Ishikawa (cell line): ENCODE measurements around the gene MAP4K3.

ENCODE experiments used
- CEBPB ChIP-seq: IDR thresholded peaks from 2 replicates; pipeline ENCODE4 v1.6.1; 2012
- CREB1 ChIP-seq: IDR thresholded peaks from 2 replicates; pipeline ENCODE4 v1.6.1; 2012; ENCODE audit warnings: low read depth
- EGR1 ChIP-seq: IDR thresholded peaks from 2 replicates; pipeline ENCODE4 v1.6.1; 2012
- EP300 ChIP-seq: IDR thresholded peaks from 2 replicates; pipeline ENCODE4 v1.6.1; 2012; ENCODE audit warnings: borderline replicate concordance
- FOXM1 ChIP-seq: IDR thresholded peaks from 2 replicates; pipeline ENCODE4 v1.6.1; 2012; ENCODE audit warnings: low read depth, borderline replicate concordance
- NFIC ChIP-seq: IDR thresholded peaks from 2 replicates; pipeline ENCODE4 v1.6.1; 2012
- RAD21 ChIP-seq: IDR thresholded peaks from 2 replicates; pipeline ENCODE4 v1.6.1; 2012; ENCODE audit warnings: low read depth
- TAF1 ChIP-seq: IDR thresholded peaks from 2 replicates; pipeline ENCODE4 v1.6.1; 2012; ENCODE audit warnings: low read depth, mild to moderate bottlenecking
- TCF12 ChIP-seq: IDR thresholded peaks from 2 replicates; pipeline ENCODE4 v1.6.1; 2012; ENCODE audit warnings: low read depth
- TEAD4 ChIP-seq: IDR thresholded peaks from 2 replicates; pipeline ENCODE4 v1.6.1; 2012
- YY1 ChIP-seq: IDR thresholded peaks from 2 replicates; pipeline ENCODE4 v1.6.1; 2012; ENCODE audit warnings: low read depth
- ZBTB7A ChIP-seq: IDR thresholded peaks from 2 replicates; pipeline ENCODE4 v1.6.1; 2012; ENCODE audit warnings: low read depth
- TF ChIP-seq, protein P1 (sequence below): IDR thresholded peaks from 2 replicates; pipeline ENCODE4 v1.6.1; 2012; ENCODE audit warnings: low read depth, mild to moderate bottlenecking
- TF ChIP-seq, protein P2 (sequence below): IDR thresholded peaks from 2 replicates; pipeline ENCODE4 v1.6.1; 2012
- TF ChIP-seq, protein P3 (sequence below): IDR thresholded peaks from 2 replicates; pipeline ENCODE4 v1.6.1; 2012

Gene MAP4K3

DNA sequence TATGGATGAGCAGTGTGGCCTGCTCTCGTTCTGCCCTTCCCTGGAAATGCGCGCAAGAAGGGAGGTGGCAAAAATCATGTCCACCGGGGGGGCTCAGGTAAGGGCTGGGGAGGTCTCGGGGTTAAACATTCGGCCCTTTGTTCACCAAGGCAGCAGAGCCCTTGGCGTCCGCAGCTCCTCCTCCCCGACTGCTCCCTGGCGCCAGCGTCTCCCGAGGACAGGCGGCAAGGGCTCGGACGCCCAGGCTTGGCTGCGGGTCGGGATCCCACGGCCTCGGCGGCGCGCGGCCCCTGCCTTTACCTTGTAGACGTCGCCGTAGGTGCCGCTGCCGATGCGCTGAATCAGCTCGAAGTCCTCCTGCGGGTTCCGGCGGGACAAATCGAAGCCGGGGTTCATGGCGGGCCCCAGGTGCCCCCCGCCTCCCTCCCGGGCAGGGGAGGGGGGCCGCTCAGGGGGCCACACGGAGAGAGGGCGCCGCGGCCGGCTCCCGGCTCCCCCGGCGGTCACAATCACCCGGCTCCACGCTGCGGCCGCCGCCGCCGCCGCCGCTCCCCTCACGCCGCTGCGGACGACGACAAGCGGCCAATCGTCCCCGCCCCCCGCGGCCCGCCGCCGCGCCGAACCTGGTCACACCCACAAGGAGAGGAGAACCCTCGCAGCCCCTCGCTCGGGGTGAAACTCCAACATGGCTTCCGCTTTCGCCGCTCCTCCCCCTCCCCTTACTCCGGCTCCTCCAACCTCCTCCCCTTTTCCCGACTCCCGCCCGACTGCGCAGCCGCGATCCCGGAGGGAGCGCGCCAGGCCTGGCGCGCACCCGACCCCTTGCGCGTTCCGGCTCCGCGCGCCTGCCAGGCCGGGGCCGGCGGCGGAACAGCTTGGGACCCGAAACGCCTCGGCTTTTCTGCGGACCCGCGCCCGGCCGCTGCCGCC, at the start of gene MAP4K3:
MAP4K3 (minus strand) TSS at position 694 of the 930 bp plus-strand sequence; CDS start at position 396, 298 bp downstream.
- TF ChIP-seq RAD21 (no peak), EGR1 (no peak), CREB1 (no peak), TCF12 (no peak; the same call in 1 of the 2 replicates), EP300 (no peak), FOXM1 (no peak), NFIC (0 out of 2 replicates have a peak, but pooled peaks have one; percentile 12), CEBPB (no peak), ZBTB7A (peak; percentile 56; the same call in 1 of the 2 replicates), TAF1 (no peak), YY1 (peak; percentile 87), TEAD4 (no peak)
- TF ChIP-seq, protein P1, sequence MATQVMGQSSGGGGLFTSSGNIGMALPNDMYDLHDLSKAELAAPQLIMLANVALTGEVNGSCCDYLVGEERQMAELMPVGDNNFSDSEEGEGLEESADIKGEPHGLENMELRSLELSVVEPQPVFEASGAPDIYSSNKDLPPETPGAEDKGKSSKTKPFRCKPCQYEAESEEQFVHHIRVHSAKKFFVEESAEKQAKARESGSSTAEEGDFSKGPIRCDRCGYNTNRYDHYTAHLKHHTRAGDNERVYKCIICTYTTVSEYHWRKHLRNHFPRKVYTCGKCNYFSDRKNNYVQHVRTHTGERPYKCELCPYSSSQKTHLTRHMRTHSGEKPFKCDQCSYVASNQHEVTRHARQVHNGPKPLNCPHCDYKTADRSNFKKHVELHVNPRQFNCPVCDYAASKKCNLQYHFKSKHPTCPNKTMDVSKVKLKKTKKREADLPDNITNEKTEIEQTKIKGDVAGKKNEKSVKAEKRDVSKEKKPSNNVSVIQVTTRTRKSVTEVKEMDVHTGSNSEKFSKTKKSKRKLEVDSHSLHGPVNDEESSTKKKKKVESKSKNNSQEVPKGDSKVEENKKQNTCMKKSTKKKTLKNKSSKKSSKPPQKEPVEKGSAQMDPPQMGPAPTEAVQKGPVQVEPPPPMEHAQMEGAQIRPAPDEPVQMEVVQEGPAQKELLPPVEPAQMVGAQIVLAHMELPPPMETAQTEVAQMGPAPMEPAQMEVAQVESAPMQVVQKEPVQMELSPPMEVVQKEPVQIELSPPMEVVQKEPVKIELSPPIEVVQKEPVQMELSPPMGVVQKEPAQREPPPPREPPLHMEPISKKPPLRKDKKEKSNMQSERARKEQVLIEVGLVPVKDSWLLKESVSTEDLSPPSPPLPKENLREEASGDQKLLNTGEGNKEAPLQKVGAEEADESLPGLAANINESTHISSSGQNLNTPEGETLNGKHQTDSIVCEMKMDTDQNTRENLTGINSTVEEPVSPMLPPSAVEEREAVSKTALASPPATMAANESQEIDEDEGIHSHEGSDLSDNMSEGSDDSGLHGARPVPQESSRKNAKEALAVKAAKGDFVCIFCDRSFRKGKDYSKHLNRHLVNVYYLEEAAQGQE, result no peak
- TF ChIP-seq, protein P2, sequence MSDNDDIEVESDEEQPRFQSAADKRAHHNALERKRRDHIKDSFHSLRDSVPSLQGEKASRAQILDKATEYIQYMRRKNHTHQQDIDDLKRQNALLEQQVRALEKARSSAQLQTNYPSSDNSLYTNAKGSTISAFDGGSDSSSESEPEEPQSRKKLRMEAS, result 0 out of 2 replicates have a peak, but pooled peaks have one; percentile 10
- TF ChIP-seq, protein P3, sequence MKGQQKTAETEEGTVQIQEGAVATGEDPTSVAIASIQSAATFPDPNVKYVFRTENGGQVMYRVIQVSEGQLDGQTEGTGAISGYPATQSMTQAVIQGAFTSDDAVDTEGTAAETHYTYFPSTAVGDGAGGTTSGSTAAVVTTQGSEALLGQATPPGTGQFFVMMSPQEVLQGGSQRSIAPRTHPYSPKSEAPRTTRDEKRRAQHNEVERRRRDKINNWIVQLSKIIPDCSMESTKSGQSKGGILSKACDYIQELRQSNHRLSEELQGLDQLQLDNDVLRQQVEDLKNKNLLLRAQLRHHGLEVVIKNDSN, result no peak

DNA sequence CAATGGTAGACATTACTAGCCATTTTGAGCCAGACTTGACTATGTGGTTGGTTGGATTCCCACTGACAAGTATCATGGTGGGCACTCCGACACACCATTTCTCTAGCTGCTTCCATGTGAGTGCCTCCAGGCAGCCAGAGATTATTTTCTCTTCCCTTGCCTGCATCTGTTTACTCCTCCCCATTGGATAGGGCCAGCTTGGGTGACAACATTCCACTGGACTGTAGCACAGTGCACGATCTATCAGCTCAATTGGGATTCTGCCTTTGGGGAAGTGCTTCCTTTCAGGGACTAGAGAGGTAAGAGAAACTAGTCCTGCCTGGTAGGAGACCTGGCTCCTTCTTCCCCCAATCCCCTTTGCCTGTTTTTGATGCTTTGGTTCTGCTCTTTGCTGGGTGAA, 49.0 kb upstream of the MAP4K3 start:
- TF ChIP-seq CEBPB (no peak), EGR1 (no peak), CREB1 (no peak), NFIC (no peak)

DNA sequence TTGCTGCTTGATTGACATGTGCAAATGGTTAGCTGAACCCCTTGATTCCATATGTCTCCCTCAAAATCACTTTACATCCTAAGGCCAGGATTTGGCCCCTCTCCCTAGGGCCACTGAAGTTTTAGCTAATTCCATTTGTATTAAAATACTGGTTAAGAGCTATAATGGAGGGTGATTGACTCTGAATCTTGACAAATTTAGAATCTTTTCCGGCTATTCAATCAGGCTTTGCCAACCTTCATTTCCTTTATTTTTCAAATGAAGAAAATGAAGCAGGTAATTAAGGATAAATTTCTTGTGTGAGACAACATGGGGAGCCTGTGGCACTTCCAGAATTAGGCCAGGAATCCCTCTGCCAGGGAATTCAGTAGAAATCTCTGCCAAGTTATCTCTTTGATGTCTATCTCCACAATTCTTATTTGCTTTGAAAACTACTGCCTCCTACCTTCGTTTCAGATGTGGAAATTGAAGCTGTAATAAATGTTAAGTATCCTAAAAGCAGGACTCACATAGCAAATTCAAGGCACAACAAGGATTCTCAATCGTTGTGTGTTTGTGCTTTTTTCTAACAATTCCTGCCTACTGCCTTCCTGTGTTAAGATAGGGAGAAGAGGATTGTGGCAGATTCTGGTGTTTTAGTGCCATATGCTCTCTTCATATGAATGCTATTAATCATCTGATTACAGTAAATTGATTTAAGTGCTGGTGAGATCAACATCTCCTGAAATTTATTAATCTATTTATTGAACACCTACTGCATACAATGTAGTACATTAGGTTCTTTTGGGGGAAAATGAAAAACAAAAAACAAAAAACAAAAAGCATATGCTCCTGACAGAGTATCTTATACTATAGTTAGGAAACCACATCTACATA, 47.8 kb upstream of the MAP4K3 start:
- TF ChIP-seq, protein P1, result no peak
- TF ChIP-seq YY1 (no peak), RAD21 (no peak), ZBTB7A (no peak), EGR1 (no peak), EP300 (no peak), TAF1 (no peak), NFIC (no peak), CREB1 (no peak), TEAD4 (no peak), TCF12 (no peak), CEBPB (no peak), FOXM1 (no peak)
- TF ChIP-seq, protein P3, result no peak
- TF ChIP-seq, protein P2, result no peak

DNA sequence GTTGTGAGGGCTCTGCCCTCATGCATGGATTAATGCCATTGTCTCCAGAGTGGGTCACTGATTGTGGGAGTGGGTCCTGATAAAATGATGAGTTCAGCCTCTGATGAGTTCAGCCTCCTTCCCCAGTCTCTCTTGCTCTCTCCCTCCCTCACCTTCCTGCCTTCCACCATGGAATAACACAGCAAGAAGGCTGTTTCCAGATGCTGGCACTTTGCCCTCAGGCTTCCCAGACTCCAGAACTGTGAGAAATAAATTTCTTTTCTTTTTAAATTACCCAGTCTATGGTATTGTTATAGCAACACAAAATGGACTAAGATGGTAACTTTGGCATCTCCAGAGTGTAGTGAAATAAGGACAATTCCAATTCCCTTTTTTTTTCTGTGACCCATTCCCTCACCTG, 47.1 kb upstream of the MAP4K3 start:
- TF ChIP-seq ZBTB7A, result no peak
- TF ChIP-seq, protein P1, result no peak
- TF ChIP-seq CEBPB, result no peak
- no peak for TF ChIP-seq TAF1
- TF ChIP-seq, protein P3, result no peak
- TF ChIP-seq EP300, result no peak
- no peak for TF ChIP-seq CREB1
- no peak for TF ChIP-seq YY1
